Measurements from ENCODE around the gene VEGFA.

VEGFA gene

GRCh38 chr6:43769526-43770371 lies at the start of gene VEGFA:
Gene VEGFA, plus strand, starts transcription at chr6:43770211.
- DNase-seq (ENCODE audit: low read depth in 2 of 2) = peak; percentile 72 to 87

GRCh38 chr6:43720999-43721398 lies 49.0 kb upstream of the VEGFA start:
- no peak for DNase-seq (ENCODE audit: low read depth in 2 of 2)

- no peak for DNase-seq (ENCODE audit: low read depth in 2 of 2)
Measured at GRCh38 chr6:43722920-43723545, 47.0 kb upstream of the VEGFA start.

- peak; percentile 43 to 74 for DNase-seq (ENCODE audit: low read depth in 2 of 2)
Measured at GRCh38 chr6:43723737-43724295, 46.2 kb upstream of the VEGFA start.

- DNase-seq (ENCODE audit: low read depth in 2 of 2) = no peak
Measured at GRCh38 chr6:43724354-43724753, 45.7 kb upstream of the VEGFA start.

DNA sequence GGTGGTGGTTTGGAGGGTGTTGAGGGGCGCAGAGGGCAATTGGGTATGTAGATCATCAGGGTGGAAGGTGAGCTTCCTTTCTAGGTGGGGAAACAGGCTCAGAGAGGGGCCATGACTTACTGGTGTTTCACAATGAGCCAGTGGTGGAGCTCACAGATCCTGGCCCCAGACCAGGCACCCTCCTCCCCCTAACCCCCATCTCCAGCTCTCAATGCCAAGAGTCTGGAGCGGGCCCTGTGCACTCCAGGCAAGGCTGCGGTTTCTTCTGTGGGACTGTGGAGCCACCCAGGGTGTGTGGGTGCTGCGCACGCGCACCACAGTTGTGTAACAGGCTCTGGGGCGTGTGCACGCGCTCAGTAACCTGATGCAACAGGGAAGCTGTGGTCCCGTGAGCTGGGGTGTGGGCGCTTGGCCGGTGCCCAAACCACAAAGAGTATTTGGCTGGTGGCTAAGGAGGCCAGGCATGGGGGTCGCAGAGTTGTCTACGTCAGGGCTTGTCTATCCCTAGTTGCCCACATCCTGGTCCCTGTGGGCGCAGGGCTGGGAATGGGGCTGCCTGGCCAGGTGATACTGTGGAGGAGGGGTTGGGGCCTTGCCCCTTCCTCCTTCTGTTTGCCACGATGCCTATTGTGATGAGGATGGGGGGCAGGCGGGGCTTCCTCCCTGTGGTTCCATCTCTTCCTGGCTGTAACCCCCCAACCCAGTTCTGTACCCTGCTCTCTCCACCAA lies 44.9 kb upstream of the VEGFA start:
- DNase-seq (ENCODE audit: low read depth in 2 of 2) = peak; percentile 53 to 70

DNA sequence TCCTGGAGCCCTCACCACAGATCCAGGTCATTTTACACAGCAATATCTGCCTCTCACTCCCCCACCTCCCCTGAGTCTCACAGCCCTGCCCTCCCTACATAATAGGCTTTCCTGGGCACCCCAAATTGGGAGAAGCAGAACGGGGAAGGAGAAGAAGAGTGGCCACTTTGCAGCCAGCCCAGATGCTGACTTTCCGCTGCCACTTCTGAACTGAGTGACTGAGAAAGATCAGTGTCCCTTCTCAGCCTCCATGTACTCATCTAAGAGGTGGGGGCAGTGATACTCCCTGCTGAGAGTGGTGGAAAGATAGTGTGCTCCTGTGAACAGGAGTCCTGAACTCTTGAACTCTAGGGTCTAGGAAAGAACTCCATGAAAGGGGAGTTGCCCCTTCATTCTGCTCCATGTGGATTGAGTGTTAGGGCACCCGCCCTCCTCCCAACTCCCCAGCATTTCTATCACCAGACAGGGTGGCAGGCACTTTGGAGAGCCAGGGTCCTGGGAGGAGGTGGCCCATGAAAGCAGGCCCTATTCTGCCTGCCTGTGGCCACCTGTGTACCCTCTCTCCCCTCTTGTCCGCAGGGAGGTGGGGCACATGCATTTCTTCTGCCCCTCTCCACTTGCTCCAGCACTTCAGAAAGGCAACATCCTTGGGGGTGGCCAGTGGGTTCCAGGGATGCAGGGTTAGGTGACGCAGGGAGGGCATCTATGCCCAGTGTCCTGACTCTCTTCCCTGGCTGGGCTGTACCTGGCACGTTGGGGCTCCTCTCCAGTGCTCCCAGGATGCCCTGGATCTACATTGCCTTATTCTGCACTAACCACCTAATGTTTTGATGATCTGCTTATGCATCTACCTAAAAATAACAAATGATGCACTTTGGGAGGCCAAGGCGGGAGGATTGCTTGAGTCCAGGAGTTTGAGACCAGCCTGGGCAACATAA lies 44.1 kb upstream of the VEGFA start:
- DNase-seq (ENCODE audit: low read depth in 2 of 2) = no peak

DNA sequence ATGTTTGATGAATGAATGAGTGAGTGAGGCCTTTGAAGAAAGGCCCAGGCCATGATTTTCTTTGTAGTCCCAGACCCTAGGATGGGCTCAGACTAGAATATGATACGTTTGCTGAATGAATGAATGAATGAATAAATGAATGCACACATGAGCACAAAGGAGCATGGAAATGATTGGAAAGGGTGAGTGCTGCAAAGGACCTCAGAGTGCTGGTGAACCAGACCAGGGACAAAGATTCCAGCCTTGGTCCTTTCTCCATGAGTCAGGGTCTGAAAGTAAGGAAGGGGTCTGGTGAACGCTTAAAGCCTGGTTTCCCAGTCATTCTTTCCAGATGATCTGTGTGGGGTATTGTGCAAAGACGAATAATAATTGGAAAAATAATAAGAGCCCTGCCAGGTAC lies 42.4 kb upstream of the VEGFA start:
- DNase-seq (ENCODE audit: low read depth in 2 of 2) = no peak

GRCh38 chr6:43728586-43728985 lies 41.4 kb upstream of the VEGFA start:
- DNase-seq (ENCODE audit: low read depth in 2 of 2) = no peak

- DNase-seq (ENCODE audit: low read depth in 2 of 2) = no peak
Measured at GRCh38 chr6:43729537-43729936, 40.5 kb upstream of the VEGFA start.

DNA sequence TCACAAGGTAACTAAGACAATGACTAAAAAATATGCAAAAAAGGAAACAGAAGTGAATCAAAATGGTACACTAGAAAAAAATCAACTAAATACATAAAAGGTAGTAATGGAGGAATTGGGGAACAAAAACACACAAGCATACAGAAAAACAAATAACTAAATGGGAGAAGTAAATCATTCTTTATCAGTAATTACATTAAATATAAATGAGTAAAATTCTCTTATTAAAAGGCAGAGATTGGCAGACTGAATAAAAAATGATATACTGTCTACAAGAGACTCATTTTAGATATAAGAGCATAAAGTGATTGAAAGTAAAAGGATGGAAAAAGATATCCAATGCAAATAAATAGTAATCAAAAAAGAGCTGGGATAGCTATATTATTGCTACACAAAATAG lies 39.4 kb upstream of the VEGFA start:
- DNase-seq (ENCODE audit: low read depth in 2 of 2) = no peak

DNA sequence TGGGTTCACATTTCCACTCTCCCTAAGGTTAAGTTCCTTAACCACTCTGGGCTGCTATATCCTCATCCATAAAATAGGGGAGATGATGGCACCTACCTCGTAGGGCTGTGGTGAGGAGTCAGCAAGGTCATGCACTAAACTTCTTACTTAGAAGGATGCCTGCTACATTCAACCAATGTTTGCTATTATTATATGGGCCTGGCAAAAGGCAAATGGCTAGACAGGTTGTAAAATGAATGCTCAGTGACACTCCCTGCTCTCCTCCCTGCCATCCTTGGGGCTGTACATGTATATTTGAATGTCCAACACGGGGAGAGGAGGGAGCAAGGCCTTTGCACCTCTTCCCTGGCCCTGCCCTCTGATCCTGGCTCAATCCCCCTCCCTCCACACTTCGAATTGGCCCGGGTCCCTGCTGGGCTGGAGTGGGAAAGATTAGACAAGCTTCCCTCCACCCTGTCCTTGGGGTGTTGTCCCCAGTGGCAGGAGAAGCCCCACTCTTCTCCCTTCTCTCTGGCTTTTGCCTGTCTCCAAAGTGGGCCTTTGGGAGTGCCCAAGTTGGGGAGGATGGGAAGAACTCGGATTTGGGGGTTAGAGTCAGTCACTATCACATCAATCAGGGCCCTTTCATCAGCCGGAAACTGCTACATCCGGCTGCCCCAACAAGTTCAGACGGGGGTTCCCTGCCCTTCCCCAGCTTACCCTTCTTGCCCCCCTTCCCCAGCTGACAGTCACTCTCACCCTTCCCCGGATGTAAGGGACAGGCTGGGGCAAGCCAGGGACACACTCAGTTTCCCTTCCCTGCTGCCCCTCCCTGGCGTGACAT lies 36.3 kb upstream of the VEGFA start:
- DNase-seq (ENCODE audit: low read depth in 2 of 2) = no peak

- no peak for DNase-seq (ENCODE audit: low read depth in 2 of 2)
Measured at GRCh38 chr6:43734294-43734665, 35.7 kb upstream of the VEGFA start.

GRCh38 chr6:43735642-43736199 lies 34.3 kb upstream of the VEGFA start:
- no peak for DNase-seq (ENCODE audit: low read depth in 2 of 2)

DNA sequence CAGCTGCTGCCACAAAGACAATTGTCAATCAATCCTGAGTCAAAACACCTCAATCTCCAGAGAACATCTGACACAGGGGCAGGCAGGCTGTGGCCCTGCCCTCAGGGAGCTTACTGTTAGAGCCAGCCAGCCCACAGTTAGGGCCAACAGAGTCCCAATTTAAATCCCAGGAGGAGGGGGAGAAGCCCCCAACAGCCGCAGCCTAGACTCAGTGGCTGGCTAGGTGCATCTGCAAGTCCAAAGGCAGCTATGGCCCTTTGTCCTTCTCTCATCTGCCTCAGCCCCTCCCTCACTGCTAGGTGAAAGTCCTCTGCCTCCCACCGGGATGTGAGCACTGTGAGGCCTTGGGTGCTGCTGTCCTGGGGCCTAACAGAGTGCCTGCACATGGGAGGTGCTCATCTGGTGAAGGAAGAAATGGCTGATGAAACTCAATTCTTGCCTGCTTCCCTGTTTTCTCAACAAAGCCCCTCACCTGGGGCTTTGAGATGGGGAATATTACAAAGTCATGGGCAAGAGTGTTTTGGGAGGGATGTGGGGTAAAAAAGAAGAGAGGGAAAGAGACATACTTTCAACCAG lies 33.7 kb upstream of the VEGFA start:
- DNase-seq (ENCODE audit: low read depth in 2 of 2) = no peak

- no peak for DNase-seq (ENCODE audit: low read depth in 2 of 2)
Measured at GRCh38 chr6:43736844-43737243, 33.2 kb upstream of the VEGFA start.

DNA sequence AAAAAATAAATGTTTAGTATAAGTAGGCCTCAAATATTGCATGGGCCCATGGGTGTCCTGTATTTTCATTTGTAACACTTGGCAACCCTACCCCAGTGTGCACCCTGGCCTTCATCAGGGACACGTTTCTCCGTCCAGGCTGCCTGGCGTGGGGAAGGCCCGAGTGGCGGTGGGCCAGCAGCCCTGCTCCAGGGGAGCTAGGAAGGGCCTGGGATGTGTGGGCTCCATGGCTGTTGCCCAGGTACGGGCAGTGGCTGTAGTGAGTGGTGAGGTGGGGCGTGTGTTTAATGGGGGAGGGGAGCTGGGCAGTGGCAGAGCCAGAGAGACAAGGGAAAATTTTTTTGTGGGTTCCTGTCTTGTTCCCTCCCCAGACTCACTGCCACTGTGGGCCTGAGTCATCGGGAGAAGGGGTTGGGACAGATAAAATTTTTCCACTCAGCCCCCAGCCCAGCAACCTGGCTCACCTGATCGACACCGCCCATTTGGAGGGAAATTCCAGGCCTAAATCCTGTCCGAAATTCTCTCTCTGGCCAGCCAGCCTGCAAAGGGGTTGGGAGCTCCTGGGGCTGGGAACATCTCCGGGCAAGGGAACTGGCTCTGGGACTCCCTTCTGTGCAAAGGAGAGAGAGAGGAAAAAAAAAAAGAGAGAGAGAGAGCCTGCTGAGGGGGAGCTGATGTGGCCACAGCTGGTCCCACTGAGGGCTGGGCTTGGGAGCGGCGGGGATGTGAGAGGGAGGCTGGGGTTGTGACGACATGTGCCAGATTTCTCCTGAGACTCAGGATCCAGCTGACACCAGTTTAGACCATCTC lies 32.5 kb upstream of the VEGFA start:
- no peak for DNase-seq (ENCODE audit: low read depth in 2 of 2)

DNA sequence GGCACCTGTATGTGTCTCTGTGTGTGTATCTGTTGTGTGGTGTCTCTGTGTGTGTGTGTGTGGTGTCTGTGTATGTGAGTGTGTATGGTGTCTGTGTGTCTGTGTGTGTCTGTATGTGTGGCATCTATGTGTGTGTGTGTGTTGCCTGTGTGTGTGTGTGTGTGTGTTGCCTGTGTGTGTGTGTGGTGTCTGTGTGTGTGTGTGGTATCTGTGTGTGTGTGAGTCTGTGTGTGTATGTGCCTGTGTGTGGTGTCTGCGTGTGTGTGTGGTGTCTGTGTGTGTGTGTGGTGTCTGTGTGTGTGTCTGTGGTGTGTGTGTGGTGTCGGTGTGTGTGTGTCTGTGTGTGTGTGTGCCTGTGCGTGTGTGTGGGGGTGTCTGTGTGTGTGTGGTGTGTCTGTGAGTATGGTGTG lies 31.7 kb upstream of the VEGFA start:
- DNase-seq (ENCODE audit: low read depth in 2 of 2) = no peak
